K562 (cell line): ENCODE measurements around the gene CCL27. TPM values are rescaled to one million over a fixed set of nuclear protein-coding genes. Genes with fewer than 3 reads are reported as not detected.

Source experiments
- ATAC-seq: fragments of 200-7000 bp; cut with Tn5 transposase; 3 replicates; pipeline ENCODE4 v1.9.1; 2020; ENCODE audit warnings: moderate library complexity
- BruUV-seq: library from RNA; stranded (reverse); fragments of 400-500 nt; replicated peaks from 2 replicates; lab custom pipeline; 2021; lab: Mats Ljungman, UMichigan
- CTCF ChIA-PET: fragments of 300-600 bp; formaldehyde crosslinking; extraction: SDS; loops from one replicate; lab custom pipeline; 2021; ENCODE audit warnings: low intra/inter-chr PET ratio; lab: Yijun Ruan, JAX
- POLR2A ChIA-PET: fragments of 300-600, 350-650 bp; sonication (Branson Sonifier 250); formaldehyde crosslinking; extraction: SDS; loops from one replicate; lab custom pipeline; 2021; ENCODE audit warnings: antibody characterized with exemption, inconsistent platforms; lab: Yijun Ruan, JAX
- DNase-seq, 4 experiments: peaks; one replicate each; pipeline versions ENCODE4 v3.0.0 to v3.0.0-alpha.2; 2011 to 2018; ENCODE audit warnings: low spot score in 3 of 4, mixed read lengths in 3 of 4; ENCODE audit errors: extremely low read depth in 1 of 4
- FAIRE-seq: peaks from 2 replicates; lab custom pipeline; 2011; peaks lifted over from hg19 to GRCh38; lab: Jason Lieb, UNC
- H2AFZ ChIP-seq: 2 replicates; pipeline ENCODE4 v1.6.0; 2011; ENCODE audit warnings: low read depth, low read length, control low read depth, inconsistent platforms
- H3K27ac ChIP-seq: fragments of 200-600 bp; 3 replicates; pipeline ENCODE4 v1.8.0; 2011; ENCODE audit warnings: low read depth, mild to moderate bottlenecking, control low read depth, inconsistent platforms, low read length, moderate library complexity, mixed read lengths; ENCODE audit errors: extremely low read depth
- H3K27me3 ChIP-seq, 2 experiments: fragments of 300-600 bp in 1 of 2; 2 replicates in 1 of 2; 3 replicates in 1 of 2; pipeline versions ENCODE4 v1.6.0 to v1.8.0; 2011; ENCODE audit warnings: inconsistent platforms in 2 of 2, low read length in 2 of 2, mild to moderate bottlenecking in 1 of 2, mixed read lengths in 1 of 2, moderate library complexity in 1 of 2; ENCODE audit not compliant: control insufficient read depth in 2 of 2, insufficient read depth in 2 of 2
- H3K36me3 ChIP-seq: fragments of 300-600 bp; 3 replicates; pipeline ENCODE4 v1.8.0; 2011; ENCODE audit warnings: mild to moderate bottlenecking, low read length, inconsistent platforms; ENCODE audit not compliant: control insufficient read depth, insufficient read depth
- H3K4me1 ChIP-seq, 2 experiments: fragments of 200-600 bp in 1 of 2; replicated peaks in 1 of 2; 2 replicates in 1 of 2; 3 replicates in 1 of 2; pipeline versions ENCODE4 v1.5.1 to v1.8.0; 2011; ENCODE audit warnings: inconsistent platforms in 2 of 2, low read length in 2 of 2, mild to moderate bottlenecking in 1 of 2, mixed read lengths in 1 of 2, moderate library complexity in 1 of 2; ENCODE audit not compliant: control insufficient read depth in 2 of 2, insufficient read depth in 2 of 2
- H3K4me2 ChIP-seq: 2 replicates; pipeline ENCODE4 v1.6.1; 2011; ENCODE audit warnings: low read length, control low read depth, inconsistent platforms, mixed read lengths; ENCODE audit not compliant: insufficient read depth
- H3K4me3 ChIP-seq: fragments of 200-600 bp; sonication (generic), shearing (Covaris generic); 2 replicates; pipeline ENCODE4 v1.5.1; 2016; ENCODE audit warnings: control low read depth, inconsistent platforms
- H3K79me2 ChIP-seq: fragments of 200-600 bp; 3 replicates; pipeline ENCODE4 v1.8.0; 2011; ENCODE audit warnings: low read length, inconsistent platforms; ENCODE audit not compliant: control insufficient read depth, insufficient read depth
- H3K9ac ChIP-seq, 2 experiments: 2 replicates each; pipeline versions ENCODE4 v1.6.0 to v1.6.1; 2011; ENCODE audit warnings: low read depth in 2 of 2, low read length in 2 of 2, control low read depth in 1 of 2, inconsistent platforms in 1 of 2, mild to moderate bottlenecking in 1 of 2, mixed read lengths in 1 of 2; ENCODE audit not compliant: insufficient read depth in 1 of 2
- H3K9me1 ChIP-seq: one replicate; pipeline ENCODE4 v1.6.0; 2011; ENCODE audit warnings: inconsistent platforms, mild to moderate bottlenecking, low read length, moderate library complexity; ENCODE audit not compliant: control insufficient read depth, insufficient read depth
- H3K9me3 ChIP-seq: replicated peaks from 2 replicates; pipeline ENCODE4 v1.5.1; 2011; ENCODE audit warnings: low read depth, low read length, inconsistent platforms; ENCODE audit not compliant: control insufficient read depth, insufficient read depth
- H4K20me1 ChIP-seq: replicated peaks from 2 replicates; pipeline ENCODE4 v1.6.1; 2011; ENCODE audit warnings: low read length, inconsistent platforms, mixed read lengths; ENCODE audit not compliant: control insufficient read depth, insufficient read depth
- BDP1 ChIP-seq: IDR thresholded peaks from 3 replicates; pipeline ENCODE4 v1.6.1; 2011; ENCODE audit not compliant: insufficient read length, insufficient read depth
- FOXP1 ChIP-seq: sonication (generic); formaldehyde crosslinking; IDR thresholded peaks from 2 replicates; pipeline ENCODE4 v1.8.0; 2022; ENCODE audit warnings: mild to moderate bottlenecking, missing genetic modification reagents
- GTF2A2 ChIP-seq: IDR thresholded peaks from 2 replicates; pipeline ENCODE4 v1.6.1; 2016; ENCODE audit warnings: mild to moderate bottlenecking, missing genetic modification characterization, missing compliant biosample characterization
- ILF3 ChIP-seq: fragments of 450-650 bp; IDR thresholded peaks from 2 replicates; pipeline ENCODE4 v1.6.1; 2018; ENCODE audit warnings: antibody characterized with exemption, mild to moderate bottlenecking, moderate library complexity, borderline replicate concordance
- KDM2B ChIP-seq: fragments of 250-450 bp; sonication (Bioruptor Pico); IDR thresholded peaks from 2 replicates; pipeline ENCODE4 v1.8.0; 2021; ENCODE audit warnings: mild to moderate bottlenecking, moderate library complexity
- MAFF ChIP-seq: IDR thresholded peaks from 2 replicates; pipeline ENCODE4 v1.6.1; 2012; ENCODE audit warnings: low read length, improper control_type of control experiment
- SMAD4 ChIP-seq: fragments of 250-450 bp; sonication (Bioruptor Pico); conservative IDR thresholded peaks from 2 replicates; pipeline ENCODE4 v1.8.0; 2021; ENCODE audit warnings: inconsistent platforms, mild to moderate bottlenecking, moderate library complexity
- TCF7 ChIP-seq: sonication (generic); IDR thresholded peaks from 2 replicates; pipeline ENCODE4 v1.6.1; 2016; ENCODE audit warnings: antibody characterized with exemption, borderline replicate concordance
- TCFL5 ChIP-seq: fragments of 250-450 bp; sonication (Bioruptor Pico); conservative IDR thresholded peaks from 2 replicates; pipeline ENCODE4 v1.6.1; 2021; ENCODE audit warnings: mild to moderate bottlenecking, moderate library complexity, matching md5 sums
- ZNF143 ChIP-seq: sonication (generic); formaldehyde crosslinking; IDR thresholded peaks from 2 replicates; pipeline ENCODE4 v1.9.0; 2022; ENCODE audit warnings: mild to moderate bottlenecking, missing genetic modification reagents
- ZNF175 ChIP-seq: fragments of 200-800 bp; sonication (Bioruptor generic); IDR thresholded peaks from 2 replicates; pipeline ENCODE4 v1.6.1; 2016; ENCODE audit warnings: low read depth, mild to moderate bottlenecking, missing genetic modification characterization, missing compliant biosample characterization
- ZNF764 ChIP-seq: fragments of 250-450 bp; sonication (Bioruptor Pico); IDR thresholded peaks from 2 replicates; pipeline ENCODE4 v1.4.0; 2020; ENCODE audit warnings: low read depth, mild to moderate bottlenecking, moderate library complexity
- in situ Hi-C: fragments of 300-500 bp; cut with MboI; formaldehyde crosslinking; loops from 4 replicates; pipeline ENCODE4 v1.15.0; 2018; ENCODE audit warnings: inconsistent platforms, mixed read lengths
- intact Hi-C: fragments of 100-400 bp; cut with micrococcal nuclease; formaldehyde crosslinking; loops from 2 replicates; pipeline ENCODE4 v1.14.2; 2022
- polyA plus RNA-seq, 8 experiments: library from polyadenylated mRNA; depleted of rRNA in 4 of 8; stranded (reverse) in 5 of 8; unstranded in 3 of 8; fragments of >200 nt; fragmentation: Nextera tagmentation in 2 of 8; fragmentation: Illumina TruSeq in 1 of 8; extraction: Ambion mirVana in 2 of 8; extraction: Trizol in 1 of 8; gene quantifications; 2 replicates each; pipeline versions ENCODE4 v1.2.1 to v1.2.3, GENCODE V29; 2011 to 2014; ENCODE audit warnings: inconsistent platforms in 1 of 8, missing spikeins in 1 of 8
- total RNA-seq, 7 experiments: library from RNA; depleted of rRNA in 6 of 7; stranded (reverse); fragments of >200 nt in 6 of 7; fragmentation: Illumina TruSeq in 2 of 7; extraction: Trizol in 2 of 7; gene quantifications; 2 replicates each; pipeline versions ENCODE4 v1.2.1 to v1.2.3, GENCODE V29; 2011 to 2021; ENCODE audit warnings: low replicate concordance in 1 of 7
- TF ChIP-seq, protein P1 (sequence below): fragments of 250-450 bp; sonication (Bioruptor Pico); IDR thresholded peaks from 2 replicates; pipeline ENCODE4 v1.8.0; 2022; ENCODE audit warnings: moderate library complexity, mild to moderate bottlenecking, inconsistent platforms
- TF ChIP-seq, protein P2 (sequence below): fragments of 150-350 bp; IDR thresholded peaks from 2 replicates; pipeline ENCODE4 v1.6.1; 2014; ENCODE audit warnings: low read depth, mild to moderate bottlenecking, low read length, borderline replicate concordance
- TF ChIP-seq, protein P3 (sequence below): sonication (generic); formaldehyde crosslinking; IDR thresholded peaks from 2 replicates; pipeline ENCODE4 v1.8.0; 2022; ENCODE audit warnings: mild to moderate bottlenecking, missing genetic modification reagents

The CCL27 gene
- total and polyA plus RNA-seq, 9 of the 15 experiments (the other 6 are each of a cell fraction or from before 2014, with no cell fraction given): 0.10 to 0.53 (median 0.27) TPM; not detected in 5

DNA sequence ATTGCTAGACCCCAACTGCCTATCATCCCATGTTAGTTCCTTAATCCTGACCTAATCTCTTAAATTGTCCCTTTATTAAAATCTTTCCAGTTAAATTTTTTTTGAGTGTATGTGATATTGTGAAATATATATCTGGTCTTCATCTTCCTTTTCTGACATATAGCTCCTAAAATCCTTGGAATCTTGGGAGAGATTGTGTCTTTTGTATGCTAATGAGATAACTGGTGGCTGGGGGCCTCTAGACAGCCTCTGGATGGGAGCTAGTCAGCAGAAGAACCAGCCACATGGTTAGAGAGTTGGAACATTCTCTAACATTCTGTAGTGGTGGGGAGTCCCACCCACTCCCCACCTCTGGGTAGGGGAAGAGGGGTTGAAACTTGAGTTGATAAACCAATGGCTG, 32.4 kb upstream of the CCL27 start:
- H3K9ac ChIP-seq: no peak overlapping the region
- CTCF ChIA-PET: no interaction called here
- H3K4me2 ChIP-seq: no peak overlapping the region
- BruUV-seq: no TSS peak
- no peaks in the 10 kb centered on the region for H3K4me1 ChIP-seq
- POLR2A ChIA-PET: no interaction called here
- FAIRE-seq: no peak
- no peak for ATAC-seq
- H3K36me3 ChIP-seq: no peaks in the 10 kb centered on the region
- intact Hi-C loops: no loop called here
- H3K9me1 ChIP-seq: no peaks in the 10 kb centered on the region
- H4K20me1 ChIP-seq: peaks cover 3% of the 10 kb centered on the region; the same call in 1 of the 2 replicates
- no peaks in the 10 kb centered on the region for H3K79me2 ChIP-seq
- no peaks in the 10 kb centered on the region for H3K9me3 ChIP-seq
- no peak overlapping the region for H3K27ac ChIP-seq
- no peaks in the 10 kb centered on the region; a peak in 1 of 5 replicates for H3K27me3 ChIP-seq
- in situ Hi-C loops: no loop called here
- no peak for DNase-seq
- no peak overlapping the region for H2AFZ ChIP-seq
- no peak overlapping the region for H3K4me3 ChIP-seq
- no peak for TF ChIP-seq ZNF175
- TF ChIP-seq, protein P1, sequence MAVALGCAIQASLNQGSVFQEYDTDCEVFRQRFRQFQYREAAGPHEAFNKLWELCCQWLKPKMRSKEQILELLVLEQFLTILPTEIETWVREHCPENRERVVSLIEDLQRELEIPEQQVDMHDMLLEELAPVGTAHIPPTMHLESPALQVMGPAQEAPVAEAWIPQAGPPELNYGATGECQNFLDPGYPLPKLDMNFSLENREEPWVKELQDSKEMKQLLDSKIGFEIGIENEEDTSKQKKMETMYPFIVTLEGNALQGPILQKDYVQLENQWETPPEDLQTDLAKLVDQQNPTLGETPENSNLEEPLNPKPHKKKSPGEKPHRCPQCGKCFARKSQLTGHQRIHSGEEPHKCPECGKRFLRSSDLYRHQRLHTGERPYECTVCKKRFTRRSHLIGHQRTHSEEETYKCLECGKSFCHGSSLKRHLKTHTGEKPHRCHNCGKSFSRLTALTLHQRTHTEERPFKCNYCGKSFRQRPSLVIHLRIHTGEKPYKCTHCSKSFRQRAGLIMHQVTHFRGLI (CRISPR knock-in tag): no peak
- no peak for TF ChIP-seq ILF3
- no peak for TF ChIP-seq BDP1
- TF ChIP-seq GTF2A2: no peak
- TF ChIP-seq KDM2B (CRISPR knock-in tag): no peak
- TF ChIP-seq SMAD4 (CRISPR knock-in tag): no peak
- no peak for TF ChIP-seq ZNF143 (CRISPR knock-in tag)
- no peak for TF ChIP-seq FOXP1 (CRISPR knock-in tag)
- TF ChIP-seq, protein P2, sequence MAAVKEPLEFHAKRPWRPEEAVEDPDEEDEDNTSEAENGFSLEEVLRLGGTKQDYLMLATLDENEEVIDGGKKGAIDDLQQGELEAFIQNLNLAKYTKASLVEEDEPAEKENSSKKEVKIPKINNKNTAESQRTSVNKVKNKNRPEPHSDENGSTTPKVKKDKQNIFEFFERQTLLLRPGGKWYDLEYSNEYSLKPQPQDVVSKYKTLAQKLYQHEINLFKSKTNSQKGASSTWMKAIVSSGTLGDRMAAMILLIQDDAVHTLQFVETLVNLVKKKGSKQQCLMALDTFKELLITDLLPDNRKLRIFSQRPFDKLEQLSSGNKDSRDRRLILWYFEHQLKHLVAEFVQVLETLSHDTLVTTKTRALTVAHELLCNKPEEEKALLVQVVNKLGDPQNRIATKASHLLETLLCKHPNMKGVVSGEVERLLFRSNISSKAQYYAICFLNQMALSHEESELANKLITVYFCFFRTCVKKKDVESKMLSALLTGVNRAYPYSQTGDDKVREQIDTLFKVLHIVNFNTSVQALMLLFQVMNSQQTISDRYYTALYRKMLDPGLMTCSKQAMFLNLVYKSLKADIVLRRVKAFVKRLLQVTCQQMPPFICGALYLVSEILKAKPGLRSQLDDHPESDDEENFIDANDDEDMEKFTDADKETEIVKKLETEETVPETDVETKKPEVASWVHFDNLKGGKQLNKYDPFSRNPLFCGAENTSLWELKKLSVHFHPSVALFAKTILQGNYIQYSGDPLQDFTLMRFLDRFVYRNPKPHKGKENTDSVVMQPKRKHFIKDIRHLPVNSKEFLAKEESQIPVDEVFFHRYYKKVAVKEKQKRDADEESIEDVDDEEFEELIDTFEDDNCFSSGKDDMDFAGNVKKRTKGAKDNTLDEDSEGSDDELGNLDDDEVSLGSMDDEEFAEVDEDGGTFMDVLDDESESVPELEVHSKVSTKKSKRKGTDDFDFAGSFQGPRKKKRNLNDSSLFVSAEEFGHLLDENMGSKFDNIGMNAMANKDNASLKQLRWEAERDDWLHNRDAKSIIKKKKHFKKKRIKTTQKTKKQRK: no peak
- no peak for TF ChIP-seq ZNF764
- TF ChIP-seq, protein P3, sequence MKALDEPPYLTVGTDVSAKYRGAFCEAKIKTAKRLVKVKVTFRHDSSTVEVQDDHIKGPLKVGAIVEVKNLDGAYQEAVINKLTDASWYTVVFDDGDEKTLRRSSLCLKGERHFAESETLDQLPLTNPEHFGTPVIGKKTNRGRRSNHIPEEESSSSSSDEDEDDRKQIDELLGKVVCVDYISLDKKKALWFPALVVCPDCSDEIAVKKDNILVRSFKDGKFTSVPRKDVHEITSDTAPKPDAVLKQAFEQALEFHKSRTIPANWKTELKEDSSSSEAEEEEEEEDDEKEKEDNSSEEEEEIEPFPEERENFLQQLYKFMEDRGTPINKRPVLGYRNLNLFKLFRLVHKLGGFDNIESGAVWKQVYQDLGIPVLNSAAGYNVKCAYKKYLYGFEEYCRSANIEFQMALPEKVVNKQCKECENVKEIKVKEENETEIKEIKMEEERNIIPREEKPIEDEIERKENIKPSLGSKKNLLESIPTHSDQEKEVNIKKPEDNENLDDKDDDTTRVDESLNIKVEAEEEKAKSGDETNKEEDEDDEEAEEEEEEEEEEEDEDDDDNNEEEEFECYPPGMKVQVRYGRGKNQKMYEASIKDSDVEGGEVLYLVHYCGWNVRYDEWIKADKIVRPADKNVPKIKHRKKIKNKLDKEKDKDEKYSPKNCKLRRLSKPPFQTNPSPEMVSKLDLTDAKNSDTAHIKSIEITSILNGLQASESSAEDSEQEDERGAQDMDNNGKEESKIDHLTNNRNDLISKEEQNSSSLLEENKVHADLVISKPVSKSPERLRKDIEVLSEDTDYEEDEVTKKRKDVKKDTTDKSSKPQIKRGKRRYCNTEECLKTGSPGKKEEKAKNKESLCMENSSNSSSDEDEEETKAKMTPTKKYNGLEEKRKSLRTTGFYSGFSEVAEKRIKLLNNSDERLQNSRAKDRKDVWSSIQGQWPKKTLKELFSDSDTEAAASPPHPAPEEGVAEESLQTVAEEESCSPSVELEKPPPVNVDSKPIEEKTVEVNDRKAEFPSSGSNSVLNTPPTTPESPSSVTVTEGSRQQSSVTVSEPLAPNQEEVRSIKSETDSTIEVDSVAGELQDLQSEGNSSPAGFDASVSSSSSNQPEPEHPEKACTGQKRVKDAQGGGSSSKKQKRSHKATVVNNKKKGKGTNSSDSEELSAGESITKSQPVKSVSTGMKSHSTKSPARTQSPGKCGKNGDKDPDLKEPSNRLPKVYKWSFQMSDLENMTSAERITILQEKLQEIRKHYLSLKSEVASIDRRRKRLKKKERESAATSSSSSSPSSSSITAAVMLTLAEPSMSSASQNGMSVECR (CRISPR knock-in tag): no peak
- TF ChIP-seq TCFL5: no peak
- TF ChIP-seq MAFF: no peak
- no peak for TF ChIP-seq TCF7
